GM19035 (cell line): ENCODE data around the gene KCNJ16.

Experiments used
- ATAC-seq: cut with Tn5 transposase; IDR thresholded peaks from one replicate; pipeline ENCODE4 v1.9.1; 2021; ENCODE audit not compliant: unreplicated experiment

The KCNJ16 gene

GRCh38 chr17:70067134-70067533, 7.9 kb upstream of the KCNJ16 start:
- no peak for ATAC-seq

- ATAC-seq, result no peak
Measured at GRCh38 chr17:70070305-70071027, 4.6 kb upstream of the KCNJ16 start.

- no peak for ATAC-seq
Measured at GRCh38 chr17:70071127-70071526, 3.9 kb upstream of the KCNJ16 start.

- no peak for ATAC-seq
Measured at GRCh38 chr17:70071620-70072019, 3.4 kb upstream of the KCNJ16 start.

- ATAC-seq, result no peak
Measured at GRCh38 chr17:70072546-70073309, 2.3 kb upstream of the KCNJ16 start.

GRCh38 chr17:70073310-70073709, 1.7 kb upstream of the KCNJ16 start:
- ATAC-seq, result no peak

DNA sequence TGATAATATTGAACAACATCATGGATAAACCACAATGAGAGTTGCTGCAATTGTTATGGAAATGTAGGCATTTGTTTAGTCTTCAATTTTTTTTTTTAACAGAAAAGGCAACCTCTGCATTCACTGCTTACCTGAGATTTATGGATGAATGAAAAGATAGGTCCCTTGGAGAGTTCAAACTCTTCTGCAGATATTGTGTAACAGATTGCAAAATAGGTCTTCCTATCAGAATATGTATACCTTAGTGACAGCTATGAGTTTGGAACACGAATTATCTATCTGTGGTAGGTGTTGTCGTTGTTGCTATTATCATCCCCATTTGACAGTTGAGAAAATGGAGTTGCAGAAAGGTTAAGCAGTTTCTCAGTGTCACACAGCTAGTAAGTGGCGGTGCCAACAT, 1.2 kb upstream of the KCNJ16 start:
- ATAC-seq, result no peak

GRCh38 chr17:70074236-70074830, 692 bp upstream of the KCNJ16 start:
- no peak for ATAC-seq

DNA sequence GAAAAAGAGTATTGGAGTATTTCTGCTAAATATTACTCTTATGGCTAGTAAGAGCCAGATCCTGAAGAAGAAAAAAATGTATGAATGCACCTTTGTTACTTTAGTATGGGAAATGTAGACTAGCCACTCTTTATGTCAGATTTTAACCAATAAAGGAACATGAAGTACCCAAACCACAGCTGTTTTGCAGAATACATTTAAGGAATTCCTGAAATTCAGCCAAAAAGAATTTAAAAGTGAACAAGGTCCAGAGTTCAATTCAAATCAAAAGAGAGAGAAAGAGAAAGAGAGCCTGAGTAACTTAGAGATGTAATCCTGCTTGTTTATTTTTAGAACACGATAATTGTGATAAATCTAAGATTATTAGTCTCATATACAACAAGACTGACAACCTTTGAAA, 1.2 kb downstream of the KCNJ16 start:
- ATAC-seq, result no peak

DNA sequence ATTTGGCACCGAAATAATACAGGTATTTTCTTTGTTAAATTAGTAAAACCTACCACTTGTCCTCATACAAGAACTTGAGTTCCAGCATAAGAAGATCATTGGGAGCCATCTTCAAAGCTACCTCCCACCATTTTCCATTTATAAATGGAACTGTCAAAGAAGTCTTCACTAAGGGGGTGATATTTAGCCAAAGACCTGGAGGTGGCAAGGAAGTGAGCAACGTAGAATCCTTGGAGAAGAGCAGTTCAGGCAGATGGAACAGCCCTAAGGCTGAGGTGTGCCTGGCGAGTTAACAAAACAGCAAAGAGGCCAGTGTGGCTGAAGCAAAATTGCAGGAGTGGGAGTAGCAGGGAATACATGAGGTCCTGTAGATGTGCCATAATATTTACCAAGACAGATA, 1.8 kb downstream of the KCNJ16 start:
- no peak for ATAC-seq

GRCh38 chr17:70078549-70078948, 3.5 kb downstream of the KCNJ16 start:
- ATAC-seq, result no peak

- ATAC-seq, result no peak
Measured at GRCh38 chr17:70078994-70079531, 4.0 kb downstream of the KCNJ16 start.

GRCh38 chr17:70080541-70081347, 5.7 kb downstream of the KCNJ16 start:
- ATAC-seq, result no peak

DNA sequence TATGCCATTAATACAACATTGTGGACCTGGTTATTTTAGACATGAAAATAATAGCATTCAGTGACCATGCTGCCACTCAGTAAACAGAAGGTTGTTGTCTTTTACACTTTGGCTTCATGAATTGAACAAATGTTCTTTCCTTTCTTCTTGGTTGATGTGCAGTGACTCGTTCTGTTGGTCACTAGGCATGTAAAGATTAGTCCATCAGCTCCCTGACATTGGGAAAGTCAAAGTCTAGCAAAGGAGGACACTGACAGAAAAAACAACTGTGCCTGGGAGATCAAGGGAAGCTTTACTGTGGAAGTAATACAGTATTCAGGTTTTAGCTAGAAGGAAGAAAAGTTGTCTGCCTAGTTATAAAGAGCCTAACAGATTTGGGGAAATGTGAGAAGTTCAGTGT, 6.9 kb downstream of the KCNJ16 start:
- ATAC-seq, result no peak

DNA sequence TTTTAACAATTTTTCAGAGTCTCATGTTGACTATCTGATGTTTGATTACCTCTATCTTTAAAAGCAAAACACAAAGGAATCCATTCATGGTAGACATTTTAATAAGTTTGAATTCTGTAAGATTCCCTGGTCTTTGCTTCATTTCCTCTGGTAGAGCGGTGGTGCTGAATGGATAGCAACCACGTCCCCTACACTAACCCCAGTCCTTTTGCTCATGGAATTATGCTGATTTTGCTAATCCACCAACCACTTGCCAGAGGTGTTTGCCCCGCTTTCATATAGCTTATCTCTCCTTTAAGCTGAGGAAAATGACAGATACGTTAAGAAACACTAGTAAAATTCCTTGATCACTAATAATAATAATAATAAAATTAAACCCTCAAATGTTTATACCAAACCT, 9.5 kb downstream of the KCNJ16 start:
- no peak for ATAC-seq

DNA sequence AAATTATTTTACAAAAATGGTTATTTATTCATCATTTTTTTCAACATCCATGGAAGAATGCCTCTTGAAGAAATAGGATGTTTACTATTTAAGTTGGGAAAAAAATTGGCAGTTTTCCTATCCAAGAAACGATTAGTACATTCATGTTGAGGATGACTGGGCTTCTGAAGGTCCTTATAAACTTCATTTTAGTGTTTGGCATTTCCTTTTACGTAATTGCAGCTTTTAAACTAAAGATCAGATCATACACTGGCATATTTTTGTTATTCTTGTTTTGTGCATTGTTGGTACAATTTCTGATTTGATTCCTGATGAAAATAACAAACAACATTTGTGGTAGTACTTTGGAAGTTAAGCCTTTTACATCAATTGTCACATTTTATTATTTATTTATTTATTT, 11.5 kb downstream of the KCNJ16 start:
- ATAC-seq, result no peak

DNA sequence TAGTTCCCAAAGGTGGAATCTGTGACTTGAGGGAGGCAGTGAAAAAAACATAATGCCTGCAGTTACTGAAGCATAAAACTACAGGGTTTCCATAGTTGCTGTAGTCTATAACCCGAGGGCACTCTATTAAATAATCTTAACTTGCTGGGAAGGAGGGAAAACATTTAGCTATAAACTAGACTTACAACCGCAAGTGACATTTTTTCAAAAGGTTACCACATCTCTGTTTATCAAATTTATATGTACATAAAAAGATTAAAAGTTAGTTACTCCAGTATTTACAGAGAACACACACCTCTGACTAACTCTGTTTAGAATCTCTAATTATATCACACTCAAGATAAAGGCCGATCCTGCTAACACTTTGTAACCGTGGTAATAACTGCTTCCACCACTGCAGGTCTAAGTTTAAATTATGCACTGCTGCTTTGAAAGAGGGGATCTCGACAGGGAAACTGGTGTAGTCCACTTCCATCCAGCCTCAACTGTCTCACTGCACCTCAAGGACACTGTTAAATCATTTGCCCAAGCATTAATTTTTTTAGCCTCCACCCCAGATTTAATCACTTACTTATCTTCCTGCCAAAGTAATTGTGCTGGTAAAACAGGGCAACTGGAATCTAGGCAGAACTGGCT, 14.6 kb downstream of the KCNJ16 start:
- no peak for ATAC-seq

DNA sequence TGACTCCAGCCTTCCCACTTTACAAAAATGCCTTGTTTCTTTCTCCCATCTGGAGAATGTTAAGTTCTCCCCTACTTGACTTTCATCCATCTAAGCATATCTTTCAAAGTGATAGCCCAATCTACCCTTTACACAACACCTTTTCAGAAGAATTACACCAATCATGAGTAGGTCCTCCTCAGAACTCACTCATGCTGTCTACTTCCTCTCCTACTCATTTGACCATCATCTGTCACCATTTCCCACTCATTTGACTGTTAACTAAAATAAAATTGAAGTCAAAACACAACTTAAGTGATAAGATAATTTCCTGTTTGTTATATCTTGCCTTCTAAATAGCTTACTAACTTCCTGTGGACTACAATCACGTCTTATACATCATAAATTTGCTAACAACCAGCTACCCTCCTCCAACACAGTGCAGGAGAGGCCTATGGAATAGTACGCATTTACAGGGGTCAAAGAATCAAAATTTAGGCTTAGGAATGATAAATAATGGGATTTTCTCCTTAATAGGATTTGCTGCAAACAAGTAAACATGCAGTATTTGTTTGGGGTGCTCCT, 16.1 kb downstream of the KCNJ16 start:
- no peak for ATAC-seq

DNA sequence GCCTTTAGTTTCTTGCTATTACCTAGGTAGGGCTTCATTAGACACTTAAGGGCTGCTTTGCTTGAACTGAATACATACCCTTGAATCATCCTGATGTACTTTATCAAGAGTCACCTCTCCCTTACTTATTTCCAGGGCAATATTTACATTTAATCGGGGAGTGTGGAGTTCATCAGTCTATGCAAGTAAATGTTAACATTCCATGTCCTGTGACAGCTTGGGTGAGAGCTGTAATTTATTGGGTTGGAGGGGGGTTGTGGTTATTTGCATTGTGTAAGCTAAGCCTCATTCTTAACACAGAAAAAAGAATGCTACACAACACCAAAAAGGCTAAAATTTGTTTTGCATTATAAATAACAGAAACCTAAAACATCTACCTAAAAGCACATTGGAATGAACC, 16.7 kb downstream of the KCNJ16 start:
- no peak for ATAC-seq

DNA sequence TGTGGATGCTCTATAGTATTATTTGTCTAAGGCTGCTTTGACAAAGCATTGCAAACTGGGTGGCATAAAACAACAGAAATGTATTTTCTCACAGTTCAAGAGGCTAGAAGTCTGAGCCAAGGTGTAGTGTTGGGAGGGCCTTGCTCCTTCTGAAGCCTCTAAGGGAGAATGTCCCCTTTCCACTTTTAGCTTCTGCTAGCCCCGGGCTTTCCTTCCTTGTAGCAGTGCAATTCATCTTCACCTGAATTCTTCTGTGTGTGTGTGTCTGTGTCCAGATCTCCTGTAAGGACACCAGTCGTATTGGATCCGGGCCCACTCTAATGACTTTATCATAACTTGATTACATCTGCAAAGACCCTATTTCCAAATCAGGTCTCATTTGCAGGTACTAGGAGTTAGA, 18.1 kb downstream of the KCNJ16 start:
- no peak for ATAC-seq
